SK-N-SH (cell line): ENCODE data around the gene MAST2. TPM values are rescaled to one million over a fixed set of nuclear protein-coding genes. Genes with fewer than 3 reads are reported as not detected.

ENCODE experiments used
- CTCF ChIA-PET: fragments of 300-600, 350-600 bp; formaldehyde crosslinking; extraction: SDS; loops from one replicate; lab custom pipeline; 2021; lab: Yijun Ruan, JAX
- POLR2A ChIA-PET: fragments of 350-600 bp; sonication (Branson Sonifier 250); formaldehyde crosslinking; extraction: SDS; loops from one replicate; lab custom pipeline; 2020; ENCODE audit warnings: antibody characterized with exemption, inconsistent platforms; lab: Yijun Ruan, JAX
- DNase-seq: peaks from one replicate; pipeline ENCODE4 v3.0.0; 2012
- H2AFZ ChIP-seq: fragments of 200-600 bp; sonication (generic); 2 replicates; pipeline ENCODE4 v1.8.1; 2016; ENCODE audit warnings: antibody characterized with exemption, mild to moderate bottlenecking, low read depth
- H3F3A ChIP-seq: fragments of 200-600 bp; sonication (generic); replicated peaks from 2 replicates; pipeline ENCODE3; 2016; ENCODE audit warnings: antibody characterized with exemption, mild to moderate bottlenecking; ENCODE audit not compliant: insufficient read depth
- H3K27ac ChIP-seq, 2 experiments: fragments of 200-500 bp in 1 of 2; fragments of 200-600 bp in 1 of 2; sonication (Bioruptor generic) in 1 of 2; sonication (generic), shearing (Covaris generic) in 1 of 2; 2 replicates each; pipeline versions ENCODE4 v1.5.1 to v1.6.1; 2014 to 2016; ENCODE audit warnings: low read depth in 2 of 2, inconsistent platforms in 1 of 2, low read length in 1 of 2, mild to moderate bottlenecking in 1 of 2, mixed read lengths in 1 of 2
- H3K27me3 ChIP-seq: fragments of 200-600 bp; sonication (generic), shearing (Covaris generic); 2 replicates; pipeline ENCODE4 v1.6.1; 2016; ENCODE audit warnings: mixed run types; ENCODE audit not compliant: insufficient read depth
- H3K36me3 ChIP-seq, 2 experiments: fragments of 200-500 bp in 1 of 2; fragments of 200-600 bp in 1 of 2; sonication (Bioruptor generic) in 1 of 2; sonication (generic) in 1 of 2; replicated peaks in 1 of 2; 2 replicates each; pipeline versions ENCODE3 to v1.5.1; 2014 to 2016; ENCODE audit warnings: low read length in 1 of 2, mild to moderate bottlenecking in 1 of 2; ENCODE audit not compliant: insufficient read depth in 2 of 2, control insufficient read depth in 1 of 2
- H3K4me1 ChIP-seq, 2 experiments: fragments of 200-500 bp in 1 of 2; fragments of 200-600 bp in 1 of 2; sonication (Bioruptor generic) in 1 of 2; sonication (generic), shearing (Covaris generic) in 1 of 2; 2 replicates each; pipeline versions ENCODE4 v1.5.1 to v1.6.1; 2014 to 2016; ENCODE audit warnings: low read depth in 1 of 2, low read length in 1 of 2, mixed run types in 1 of 2; ENCODE audit not compliant: insufficient read depth in 2 of 2, control insufficient read depth in 1 of 2
- H3K4me2 ChIP-seq: fragments of 200-600 bp; sonication (generic), shearing (Covaris generic); 2 replicates; pipeline ENCODE4 v1.6.1; 2017; ENCODE audit warnings: mixed run types
- H3K4me3 ChIP-seq, 2 experiments: fragments of 200-500 bp in 1 of 2; fragments of 200-600 bp in 1 of 2; sonication (Bioruptor generic) in 1 of 2; sonication (generic), shearing (Covaris generic) in 1 of 2; 2 replicates each; pipeline versions ENCODE4 v1.5.1 to v1.8.1; 2014 to 2016; ENCODE audit warnings: low read depth in 2 of 2, inconsistent platforms in 1 of 2, low read length in 1 of 2, mild to moderate bottlenecking in 1 of 2, mixed read lengths in 1 of 2, moderate library complexity in 1 of 2
- H3K79me2 ChIP-seq: fragments of 200-600 bp; sonication (generic); 2 replicates; pipeline ENCODE4 v1.8.1; 2017; ENCODE audit warnings: mild to moderate bottlenecking; ENCODE audit not compliant: insufficient read depth
- H3K9ac ChIP-seq: fragments of 200-600 bp; sonication (generic); 2 replicates; pipeline ENCODE4 v1.6.1; 2017; ENCODE audit warnings: mixed run types
- H3K9me2 ChIP-seq: fragments of 200-600 bp; sonication (generic); 2 replicates; pipeline ENCODE4 v1.6.1; 2017; ENCODE audit warnings: mixed run types
- H3K9me3 ChIP-seq: fragments of 200-600 bp; sonication (generic); 2 replicates; pipeline ENCODE4 v1.6.1; 2017; ENCODE audit warnings: mixed run types, mild to moderate bottlenecking, moderate library complexity
- H4K20me1 ChIP-seq: fragments of 200-600 bp; sonication (generic); 2 replicates; pipeline ENCODE4 v1.6.1; 2017; ENCODE audit warnings: mild to moderate bottlenecking, mixed run types; ENCODE audit not compliant: insufficient read depth
- EP300 ChIP-seq, 2 experiments: IDR thresholded peaks; 2 replicates each; pipeline versions ENCODE4 v1.4.0 to v1.6.1; 2012; ENCODE audit warnings: borderline replicate concordance in 1 of 2, low read depth in 1 of 2, low read length in 1 of 2
- FOSL2 ChIP-seq: IDR thresholded peaks from 2 replicates; pipeline ENCODE4 v1.4.0; 2012; ENCODE audit warnings: low read depth, mild to moderate bottlenecking, moderate library complexity, borderline replicate concordance
- FOXJ3 ChIP-seq: sonication (generic); formaldehyde crosslinking; IDR thresholded peaks from 2 replicates; pipeline ENCODE4 v1.5.1; 2020; ENCODE audit warnings: mild to moderate bottlenecking, missing genetic modification reagents
- GATA2 ChIP-seq: sonication (generic); formaldehyde crosslinking; IDR thresholded peaks from 2 replicates; pipeline ENCODE4 v1.5.0; 2020; ENCODE audit warnings: mild to moderate bottlenecking, missing genetic modification reagents
- MEF2A ChIP-seq: IDR thresholded peaks from 2 replicates; pipeline ENCODE4 v1.4.0; 2012; ENCODE audit warnings: low read depth, borderline replicate concordance
- MXI1 ChIP-seq: IDR thresholded peaks from 2 replicates; pipeline ENCODE4 v1.6.1; 2012; ENCODE audit warnings: mild to moderate bottlenecking, low read depth, low read length, improper control_type of control experiment
- POLR2AphosphoS5 ChIP-seq: IDR thresholded peaks from 2 replicates; pipeline ENCODE4 v1.6.1; 2012; ENCODE audit warnings: low read depth, low read length
- RAD21 ChIP-seq: IDR thresholded peaks from 2 replicates; pipeline ENCODE4 v1.6.1; 2012; ENCODE audit warnings: mild to moderate bottlenecking, low read length
- RCOR1 ChIP-seq: fragments of 150-350 bp; IDR thresholded peaks from 2 replicates; pipeline ENCODE4 v1.6.1; 2017; ENCODE audit warnings: antibody characterized with exemption, low read length
- RFX5 ChIP-seq: IDR thresholded peaks from 2 replicates; pipeline ENCODE4 v1.6.1; 2012; ENCODE audit warnings: mild to moderate bottlenecking, improper control_type of control experiment, low read length
- TAF1 ChIP-seq: IDR thresholded peaks from 2 replicates; pipeline ENCODE4 v1.6.1; 2012; ENCODE audit warnings: low read depth, mild to moderate bottlenecking, low read length, moderate library complexity, borderline replicate concordance
- WGBS: methylation state at CpG from one replicate; pipeline ENCODE4 v1.1.6; 2017; ENCODE audit warnings: low lambda C conversion rate; 5-methylcytosine and 5-hydroxymethylcytosine counted together
- polyA plus RNA-seq, 3 experiments: library from polyadenylated mRNA; depleted of rRNA; stranded (reverse); fragments of >200 nt; gene quantifications; 2 replicates each; pipeline ENCODE4 v1.2.3, GENCODE V29; 2012
- TF ChIP-seq, protein P1 (sequence below): fragments of 150-350 bp; IDR thresholded peaks from 2 replicates; pipeline ENCODE4 v1.6.1; 2017; ENCODE audit warnings: antibody characterized with exemption, low read length, low read depth, borderline replicate concordance
- TF ChIP-seq, protein P2 (sequence below): fragments of 200-600 bp; sonication (generic); IDR thresholded peaks from 2 replicates; pipeline ENCODE4 v1.6.1; 2017; ENCODE audit warnings: antibody characterized with exemption, mild to moderate bottlenecking, moderate library complexity
- TF ChIP-seq, protein P3 (sequence below): fragments of 150-350 bp; IDR thresholded peaks from 2 replicates; pipeline ENCODE4 v1.6.1; 2016; ENCODE audit warnings: mild to moderate bottlenecking, low read depth, low read length
- TF ChIP-seq, protein P4 (sequence below): IDR thresholded peaks from 2 replicates; pipeline ENCODE4 v1.6.1; 2012; ENCODE audit warnings: mild to moderate bottlenecking, low read depth, low read length, moderate library complexity
- TF ChIP-seq, protein P5 (sequence below): IDR thresholded peaks from 2 replicates; pipeline ENCODE4 v1.4.0; 2012; ENCODE audit warnings: low read depth, borderline replicate concordance
- TF ChIP-seq, protein P6 (sequence below): IDR thresholded peaks from 2 replicates; pipeline ENCODE4; 2012

The MAST2 gene
- polyA plus RNA-seq, 1 of the 3 experiments (the other 2 are of a cell fraction) = 53.4 TPM

DNA sequence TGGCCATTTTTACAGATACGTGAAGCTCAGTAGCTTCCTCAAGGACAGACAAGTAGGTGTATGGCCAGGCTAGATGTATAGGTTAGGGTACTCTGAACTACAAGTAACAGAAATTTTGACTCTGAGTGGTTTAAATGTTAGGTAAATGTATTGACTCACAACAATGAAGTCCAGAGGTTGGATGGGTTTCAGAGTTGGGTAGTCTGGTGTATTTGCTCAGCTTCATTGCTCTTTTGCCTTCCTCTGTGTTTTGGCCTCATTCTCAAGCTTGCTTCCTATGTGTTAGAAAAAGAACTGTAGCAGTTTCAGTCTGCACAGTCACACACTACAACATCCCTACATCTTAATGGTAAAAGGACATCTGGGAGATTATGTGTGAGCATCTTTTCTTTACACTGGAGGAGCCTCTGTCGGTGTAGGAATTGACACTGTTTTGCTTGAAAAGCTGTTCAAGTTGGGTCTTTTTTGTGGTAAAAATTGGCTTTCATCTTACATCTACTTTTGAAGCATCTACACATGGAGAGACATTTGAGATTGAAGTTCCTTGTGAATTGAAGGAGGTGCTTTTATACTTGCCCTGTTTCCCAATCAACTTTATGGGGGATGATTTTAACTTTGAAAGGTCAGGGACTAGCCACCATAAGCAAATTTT is 64.4 kb downstream of the MAST2 start:
- Histone ChIP-seq H3K36me3 (no peaks in the 10 kb centered on the region), H3K9ac (no peak overlapping the region), H3F3A (peaks cover 13% of the 10 kb centered on the region), H3K79me2 (peaks cover 58% of the 10 kb centered on the region), H3K27me3 (no peaks in the 10 kb centered on the region), H3K27ac (no peak overlapping the region), H3K4me1 (peaks cover 0 to 9% of the 10 kb centered on the region in 2 experiments; a peak in 3 of 4 replicates), H2AFZ (no peak overlapping the region), H3K4me2 (no peak overlapping the region), H3K9me3 (no peaks in the 10 kb centered on the region), H3K9me2 (no peaks in the 10 kb centered on the region), H3K4me3 (no peak overlapping the region), H4K20me1 (no peaks in the 10 kb centered on the region)
- no peak for DNase-seq
- TF ChIP-seq MXI1 (no peak), POLR2AphosphoS5 (no peak), TAF1 (no peak), RFX5 (no peak), FOXJ3 (CRISPR knock-in tag) (no peak), GATA2 (CRISPR knock-in tag) (no peak), EP300 (IDR thresholded peaks at IDR 0.05; ENCODE audit: borderline replicate concordance in 1 of 2, low read depth in 1 of 2, low read length in 1 of 2) (no peak), RCOR1 (no peak), FOSL2 (no peak), RAD21 (no peak), MEF2A (no peak)
- TF ChIP-seq, protein P1, sequence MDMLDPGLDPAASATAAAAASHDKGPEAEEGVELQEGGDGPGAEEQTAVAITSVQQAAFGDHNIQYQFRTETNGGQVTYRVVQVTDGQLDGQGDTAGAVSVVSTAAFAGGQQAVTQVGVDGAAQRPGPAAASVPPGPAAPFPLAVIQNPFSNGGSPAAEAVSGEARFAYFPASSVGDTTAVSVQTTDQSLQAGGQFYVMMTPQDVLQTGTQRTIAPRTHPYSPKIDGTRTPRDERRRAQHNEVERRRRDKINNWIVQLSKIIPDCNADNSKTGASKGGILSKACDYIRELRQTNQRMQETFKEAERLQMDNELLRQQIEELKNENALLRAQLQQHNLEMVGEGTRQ = no peak
- TF ChIP-seq, protein P2, sequence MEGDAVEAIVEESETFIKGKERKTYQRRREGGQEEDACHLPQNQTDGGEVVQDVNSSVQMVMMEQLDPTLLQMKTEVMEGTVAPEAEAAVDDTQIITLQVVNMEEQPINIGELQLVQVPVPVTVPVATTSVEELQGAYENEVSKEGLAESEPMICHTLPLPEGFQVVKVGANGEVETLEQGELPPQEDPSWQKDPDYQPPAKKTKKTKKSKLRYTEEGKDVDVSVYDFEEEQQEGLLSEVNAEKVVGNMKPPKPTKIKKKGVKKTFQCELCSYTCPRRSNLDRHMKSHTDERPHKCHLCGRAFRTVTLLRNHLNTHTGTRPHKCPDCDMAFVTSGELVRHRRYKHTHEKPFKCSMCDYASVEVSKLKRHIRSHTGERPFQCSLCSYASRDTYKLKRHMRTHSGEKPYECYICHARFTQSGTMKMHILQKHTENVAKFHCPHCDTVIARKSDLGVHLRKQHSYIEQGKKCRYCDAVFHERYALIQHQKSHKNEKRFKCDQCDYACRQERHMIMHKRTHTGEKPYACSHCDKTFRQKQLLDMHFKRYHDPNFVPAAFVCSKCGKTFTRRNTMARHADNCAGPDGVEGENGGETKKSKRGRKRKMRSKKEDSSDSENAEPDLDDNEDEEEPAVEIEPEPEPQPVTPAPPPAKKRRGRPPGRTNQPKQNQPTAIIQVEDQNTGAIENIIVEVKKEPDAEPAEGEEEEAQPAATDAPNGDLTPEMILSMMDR = no peak
- TF ChIP-seq, protein P3, sequence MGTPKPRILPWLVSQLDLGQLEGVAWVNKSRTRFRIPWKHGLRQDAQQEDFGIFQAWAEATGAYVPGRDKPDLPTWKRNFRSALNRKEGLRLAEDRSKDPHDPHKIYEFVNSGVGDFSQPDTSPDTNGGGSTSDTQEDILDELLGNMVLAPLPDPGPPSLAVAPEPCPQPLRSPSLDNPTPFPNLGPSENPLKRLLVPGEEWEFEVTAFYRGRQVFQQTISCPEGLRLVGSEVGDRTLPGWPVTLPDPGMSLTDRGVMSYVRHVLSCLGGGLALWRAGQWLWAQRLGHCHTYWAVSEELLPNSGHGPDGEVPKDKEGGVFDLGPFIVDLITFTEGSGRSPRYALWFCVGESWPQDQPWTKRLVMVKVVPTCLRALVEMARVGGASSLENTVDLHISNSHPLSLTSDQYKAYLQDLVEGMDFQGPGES = no peak
- TF ChIP-seq, protein P4, sequence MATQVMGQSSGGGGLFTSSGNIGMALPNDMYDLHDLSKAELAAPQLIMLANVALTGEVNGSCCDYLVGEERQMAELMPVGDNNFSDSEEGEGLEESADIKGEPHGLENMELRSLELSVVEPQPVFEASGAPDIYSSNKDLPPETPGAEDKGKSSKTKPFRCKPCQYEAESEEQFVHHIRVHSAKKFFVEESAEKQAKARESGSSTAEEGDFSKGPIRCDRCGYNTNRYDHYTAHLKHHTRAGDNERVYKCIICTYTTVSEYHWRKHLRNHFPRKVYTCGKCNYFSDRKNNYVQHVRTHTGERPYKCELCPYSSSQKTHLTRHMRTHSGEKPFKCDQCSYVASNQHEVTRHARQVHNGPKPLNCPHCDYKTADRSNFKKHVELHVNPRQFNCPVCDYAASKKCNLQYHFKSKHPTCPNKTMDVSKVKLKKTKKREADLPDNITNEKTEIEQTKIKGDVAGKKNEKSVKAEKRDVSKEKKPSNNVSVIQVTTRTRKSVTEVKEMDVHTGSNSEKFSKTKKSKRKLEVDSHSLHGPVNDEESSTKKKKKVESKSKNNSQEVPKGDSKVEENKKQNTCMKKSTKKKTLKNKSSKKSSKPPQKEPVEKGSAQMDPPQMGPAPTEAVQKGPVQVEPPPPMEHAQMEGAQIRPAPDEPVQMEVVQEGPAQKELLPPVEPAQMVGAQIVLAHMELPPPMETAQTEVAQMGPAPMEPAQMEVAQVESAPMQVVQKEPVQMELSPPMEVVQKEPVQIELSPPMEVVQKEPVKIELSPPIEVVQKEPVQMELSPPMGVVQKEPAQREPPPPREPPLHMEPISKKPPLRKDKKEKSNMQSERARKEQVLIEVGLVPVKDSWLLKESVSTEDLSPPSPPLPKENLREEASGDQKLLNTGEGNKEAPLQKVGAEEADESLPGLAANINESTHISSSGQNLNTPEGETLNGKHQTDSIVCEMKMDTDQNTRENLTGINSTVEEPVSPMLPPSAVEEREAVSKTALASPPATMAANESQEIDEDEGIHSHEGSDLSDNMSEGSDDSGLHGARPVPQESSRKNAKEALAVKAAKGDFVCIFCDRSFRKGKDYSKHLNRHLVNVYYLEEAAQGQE = no peak
- TF ChIP-seq, protein P5, sequence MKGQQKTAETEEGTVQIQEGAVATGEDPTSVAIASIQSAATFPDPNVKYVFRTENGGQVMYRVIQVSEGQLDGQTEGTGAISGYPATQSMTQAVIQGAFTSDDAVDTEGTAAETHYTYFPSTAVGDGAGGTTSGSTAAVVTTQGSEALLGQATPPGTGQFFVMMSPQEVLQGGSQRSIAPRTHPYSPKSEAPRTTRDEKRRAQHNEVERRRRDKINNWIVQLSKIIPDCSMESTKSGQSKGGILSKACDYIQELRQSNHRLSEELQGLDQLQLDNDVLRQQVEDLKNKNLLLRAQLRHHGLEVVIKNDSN = no peak
- TF ChIP-seq, protein P6, sequence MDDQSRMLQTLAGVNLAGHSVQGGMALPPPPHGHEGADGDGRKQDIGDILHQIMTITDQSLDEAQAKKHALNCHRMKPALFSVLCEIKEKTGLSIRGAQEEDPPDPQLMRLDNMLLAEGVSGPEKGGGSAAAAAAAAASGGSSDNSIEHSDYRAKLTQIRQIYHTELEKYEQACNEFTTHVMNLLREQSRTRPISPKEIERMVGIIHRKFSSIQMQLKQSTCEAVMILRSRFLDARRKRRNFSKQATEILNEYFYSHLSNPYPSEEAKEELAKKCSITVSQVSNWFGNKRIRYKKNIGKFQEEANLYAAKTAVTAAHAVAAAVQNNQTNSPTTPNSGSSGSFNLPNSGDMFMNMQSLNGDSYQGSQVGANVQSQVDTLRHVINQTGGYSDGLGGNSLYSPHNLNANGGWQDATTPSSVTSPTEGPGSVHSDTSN = no peak
- ChIA-PET POLR2A (no interaction called here), CTCF (interaction anchor here (1.0 to 1.2 kb wide), 2 partner anchors 13 to 29 kb away, joined by 3 read pairs; no protein-coding TSS in a partner anchor)
- WGBS = 100% methylated on average over 2 of the region's 2 CpGs
